Erythroblast (primary cell): ENCODE measurements around the gene TLN1.

Experiments used
- GATA1 ChIP-seq: IDR thresholded peaks from 2 replicates; pipeline ENCODE4 v1.6.1; 2011; ENCODE audit warnings: low read depth, mild to moderate bottlenecking, control low read depth, low read length, moderate library complexity
- POLR2A ChIP-seq: IDR thresholded peaks from 2 replicates; pipeline ENCODE4 v1.6.1; 2011; ENCODE audit warnings: mild to moderate bottlenecking, low read length

DNA sequence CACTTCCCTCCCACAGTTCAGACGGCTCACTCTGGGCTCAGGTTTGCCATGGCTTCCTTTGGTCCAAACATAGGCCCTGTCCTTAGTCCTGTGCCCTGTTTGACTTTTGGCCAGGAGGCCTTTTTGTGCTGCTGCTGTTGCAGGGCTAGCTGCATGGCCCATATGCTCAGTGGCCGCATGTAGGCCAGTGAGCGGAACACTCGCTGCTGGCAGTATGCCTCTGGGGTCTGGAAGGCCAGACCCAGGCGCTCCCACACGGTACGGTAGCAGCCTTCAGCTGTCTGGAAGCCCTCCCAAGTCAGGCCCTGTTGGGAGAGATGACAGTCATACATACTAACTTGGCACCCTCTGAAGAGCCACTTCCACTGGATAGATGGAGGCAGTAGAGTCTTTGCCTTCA lies 5.1 kb upstream of the TLN1 start:
- TF ChIP-seq POLR2A (no peak), GATA1 (no peak)
